Activated T-cell treated with anti-CD3 and anti-CD28 coated beads, Interleukin-2, amount 50 U/mL, for 24 hours (primary cell): ENCODE results near the gene CALN1.
"Not testable (repeated sequence)": the region's sequence is repeated elsewhere in the genome, so short reads cannot be mapped to it uniquely, and the experiment has no call there.

Source experiments
- DNase-seq: peaks from one replicate; pipeline ENCODE4 v3.0.0-alpha.2; 2020
- H3K27ac Mint-ChIP-seq: 2 replicates; pipeline ENCODE4 v1.8.0; 2020; ENCODE audit warnings: mild to moderate bottlenecking, mixed read lengths
- H3K27me3 Mint-ChIP-seq: 2 replicates; pipeline ENCODE4 v1.8.0; 2020; ENCODE audit warnings: mixed read lengths
- H3K36me3 Mint-ChIP-seq: 2 replicates; pipeline ENCODE4 v1.8.0; 2020; ENCODE audit warnings: low read depth, mixed read lengths
- H3K4me1 Mint-ChIP-seq: 2 replicates; pipeline ENCODE4 v1.8.0; 2020; ENCODE audit warnings: low read depth, mixed read lengths
- H3K4me3 Mint-ChIP-seq: 2 replicates; pipeline ENCODE4 v1.8.0; 2020; ENCODE audit warnings: mild to moderate bottlenecking, moderate library complexity, mixed read lengths
- H3K9me3 Mint-ChIP-seq: 2 replicates; pipeline ENCODE4 v1.8.0; 2020; ENCODE audit warnings: mixed read lengths

CALN1 gene

DNA sequence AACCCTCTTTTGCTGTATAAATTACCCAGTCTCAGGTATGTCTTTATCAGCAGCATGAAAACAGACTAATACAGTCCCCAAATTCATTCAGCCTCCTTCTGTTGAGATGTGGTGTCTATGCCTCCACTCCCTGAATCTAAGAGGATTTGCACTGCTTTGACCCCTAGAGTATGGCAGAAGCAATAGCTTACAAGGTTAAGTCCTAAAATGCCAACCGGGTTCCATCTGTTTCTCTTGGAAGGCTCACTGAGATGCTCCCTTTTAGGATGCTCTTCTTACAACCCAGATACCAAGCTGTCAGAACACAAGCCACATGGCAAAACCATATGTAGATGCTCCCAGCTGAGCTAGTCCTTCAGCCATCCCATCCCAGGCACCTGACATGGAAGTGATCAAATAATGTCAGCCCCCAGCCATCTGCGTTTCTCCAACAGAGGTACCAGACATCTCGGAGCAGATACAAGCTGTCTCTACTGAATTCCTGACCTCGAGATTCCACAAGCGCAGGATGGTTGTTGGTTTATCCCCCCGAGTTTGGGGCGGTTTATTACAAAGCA, 20.2 kb downstream of the CALN1 start:
- Mint-ChIP-seq H3K27me3 (no peaks in the 10 kb centered on the region), H3K9me3 (peaks cover 3% of the 10 kb centered on the region), H3K4me3 (no peak overlapping the region), H3K27ac (no peak overlapping the region), H3K4me1 (no peaks in the 10 kb centered on the region), H3K36me3 (no peaks in the 10 kb centered on the region)
- DNase-seq = no peak

DNA sequence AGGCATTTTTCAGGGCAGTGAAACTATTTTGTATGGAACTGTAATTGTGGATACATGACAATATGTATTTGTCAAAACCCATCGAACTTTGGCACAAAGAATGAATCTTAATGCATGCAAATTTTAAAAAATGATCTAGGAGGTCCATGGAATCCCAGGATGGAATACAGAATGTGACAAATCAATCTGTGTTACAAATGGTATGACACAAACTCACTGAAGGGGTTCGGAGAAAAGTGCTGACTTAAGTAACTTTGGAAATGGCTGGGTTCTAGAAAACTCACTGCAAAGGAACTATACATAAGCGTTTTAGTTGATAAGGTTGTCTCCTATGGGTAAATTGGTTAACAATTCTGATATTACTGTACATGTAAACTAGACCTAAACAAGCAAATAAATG, 26.0 kb downstream of the CALN1 start:
- H3K27me3 Mint-ChIP-seq = no peaks in the 10 kb centered on the region
- no peaks in the 10 kb centered on the region for H3K4me1 Mint-ChIP-seq
- no peak overlapping the region for H3K27ac Mint-ChIP-seq
- H3K36me3 Mint-ChIP-seq = no peaks in the 10 kb centered on the region
- no peak overlapping the region for H3K4me3 Mint-ChIP-seq
- DNase-seq = no peak
- H3K9me3 Mint-ChIP-seq = peaks cover 15% of the 10 kb centered on the region

DNA sequence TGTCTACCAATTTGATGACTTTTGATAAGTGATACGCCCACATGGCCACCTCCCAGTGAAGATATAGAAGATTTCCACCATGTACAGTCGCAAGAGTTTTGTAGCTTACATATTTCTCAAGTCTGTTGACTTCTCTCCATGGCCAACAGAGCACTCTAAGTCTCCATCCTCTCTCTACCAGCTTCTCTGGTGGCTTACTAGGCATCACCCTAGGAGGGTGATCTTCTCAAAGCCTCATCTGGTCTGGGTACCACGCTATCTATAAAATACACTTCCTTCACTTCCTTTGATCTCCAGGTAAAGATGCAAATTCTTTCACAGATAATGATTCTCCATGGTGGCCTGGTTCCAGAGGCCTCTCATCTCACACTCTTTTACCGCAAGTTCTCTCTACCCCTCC, 49.9 kb downstream of the CALN1 start:
- Mint-ChIP-seq H3K27me3 (no peaks in the 10 kb centered on the region), H3K9me3 (no peaks in the 10 kb centered on the region), H3K4me3 (no peak overlapping the region)

DNA sequence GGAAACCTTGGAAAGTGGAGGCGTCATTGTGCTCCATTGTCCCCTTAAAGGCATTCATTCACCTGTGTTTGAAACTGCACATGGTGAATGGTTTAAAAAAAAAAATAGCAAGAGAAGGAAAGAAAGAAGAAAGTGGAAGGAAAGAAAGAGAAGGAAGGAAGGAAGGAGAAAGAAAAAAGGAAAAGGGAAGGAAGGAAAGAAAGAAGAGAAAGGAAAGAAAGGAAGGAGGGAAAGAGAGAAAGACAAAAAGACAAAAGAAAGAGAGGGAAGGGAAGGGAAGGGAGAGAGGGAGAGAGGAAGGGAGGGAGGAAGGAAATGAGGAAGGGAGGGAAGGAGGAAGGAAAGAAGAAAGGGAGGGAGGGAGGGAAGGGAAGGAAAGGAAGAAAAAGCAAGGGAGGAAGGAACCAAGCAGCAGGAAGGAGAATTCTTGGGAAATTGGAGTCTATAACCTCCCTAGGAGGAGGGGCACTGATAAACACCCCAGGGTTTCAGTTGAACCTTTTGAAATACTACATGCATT, 66.9 kb downstream of the CALN1 start:
- Mint-ChIP-seq H3K4me3 (no peak overlapping the region), H3K36me3 (no peaks in the 10 kb centered on the region), H3K4me1 (no peaks in the 10 kb centered on the region), H3K27me3 (peaks cover 4% of the 10 kb centered on the region), H3K9me3 (no peaks in the 10 kb centered on the region), H3K27ac (no peak overlapping the region)
- DNase-seq = no peak

More for the DNA sequence above, 49.9 kb downstream of the CALN1 start:
- Mint-ChIP-seq H3K27ac (no peak overlapping the region), H3K4me1 (no peaks in the 10 kb centered on the region), H3K36me3 (no peaks in the 10 kb centered on the region)
- DNase-seq = no peak

DNA sequence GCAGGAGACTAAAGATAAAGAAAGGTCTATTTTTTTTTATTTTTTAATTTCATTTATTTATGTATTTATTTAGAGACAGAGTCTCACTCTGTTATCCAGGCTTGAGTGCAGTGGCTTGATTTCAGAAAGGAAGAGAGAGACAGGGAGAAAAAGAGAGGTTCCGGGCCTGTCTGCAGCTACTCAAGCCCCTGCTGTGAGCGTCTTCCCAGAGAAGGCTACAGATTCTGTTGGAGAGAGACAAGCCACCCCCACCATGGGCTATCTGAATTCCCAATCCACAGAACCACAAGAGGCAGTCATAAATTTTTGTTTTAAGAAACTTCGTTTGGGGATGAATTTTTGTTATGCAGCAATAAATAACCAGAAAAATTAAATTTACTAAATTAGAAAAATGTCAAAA, 68.1 kb downstream of the CALN1 start:
- no peak overlapping the region for H3K27ac Mint-ChIP-seq
- no peaks in the 10 kb centered on the region for H3K36me3 Mint-ChIP-seq
- no peaks in the 10 kb centered on the region for H3K4me1 Mint-ChIP-seq
- no peak for DNase-seq
- H3K27me3 Mint-ChIP-seq = peaks cover 4% of the 10 kb centered on the region
- peaks cover 3% of the 10 kb centered on the region for H3K9me3 Mint-ChIP-seq
- no peak overlapping the region for H3K4me3 Mint-ChIP-seq

DNA sequence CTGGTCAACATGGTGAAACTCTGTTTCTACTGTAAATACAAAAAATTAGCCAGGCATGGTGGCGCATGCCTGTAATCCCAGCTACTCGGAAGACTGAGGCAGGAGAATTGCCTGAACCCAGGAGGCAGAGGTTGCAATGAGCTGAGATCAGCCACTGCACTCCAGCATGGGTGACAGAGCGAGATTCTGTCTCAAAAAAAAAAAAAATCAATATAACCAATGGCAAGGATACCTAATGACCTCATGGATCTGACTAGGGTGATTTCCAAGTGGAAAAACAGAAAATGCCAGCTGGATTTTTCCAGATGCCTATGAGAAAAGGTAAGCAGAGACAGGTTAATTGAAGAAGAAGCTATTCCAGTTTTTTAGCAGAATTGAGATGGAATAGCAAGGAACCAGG, 68.8 kb downstream of the CALN1 start:
- H3K9me3 Mint-ChIP-seq, H3K27ac Mint-ChIP-seq, DNase-seq, H3K4me1 Mint-ChIP-seq, H3K27me3 Mint-ChIP-seq, H3K36me3 Mint-ChIP-seq, H3K4me3 Mint-ChIP-seq: not testable (repeated sequence)

DNA sequence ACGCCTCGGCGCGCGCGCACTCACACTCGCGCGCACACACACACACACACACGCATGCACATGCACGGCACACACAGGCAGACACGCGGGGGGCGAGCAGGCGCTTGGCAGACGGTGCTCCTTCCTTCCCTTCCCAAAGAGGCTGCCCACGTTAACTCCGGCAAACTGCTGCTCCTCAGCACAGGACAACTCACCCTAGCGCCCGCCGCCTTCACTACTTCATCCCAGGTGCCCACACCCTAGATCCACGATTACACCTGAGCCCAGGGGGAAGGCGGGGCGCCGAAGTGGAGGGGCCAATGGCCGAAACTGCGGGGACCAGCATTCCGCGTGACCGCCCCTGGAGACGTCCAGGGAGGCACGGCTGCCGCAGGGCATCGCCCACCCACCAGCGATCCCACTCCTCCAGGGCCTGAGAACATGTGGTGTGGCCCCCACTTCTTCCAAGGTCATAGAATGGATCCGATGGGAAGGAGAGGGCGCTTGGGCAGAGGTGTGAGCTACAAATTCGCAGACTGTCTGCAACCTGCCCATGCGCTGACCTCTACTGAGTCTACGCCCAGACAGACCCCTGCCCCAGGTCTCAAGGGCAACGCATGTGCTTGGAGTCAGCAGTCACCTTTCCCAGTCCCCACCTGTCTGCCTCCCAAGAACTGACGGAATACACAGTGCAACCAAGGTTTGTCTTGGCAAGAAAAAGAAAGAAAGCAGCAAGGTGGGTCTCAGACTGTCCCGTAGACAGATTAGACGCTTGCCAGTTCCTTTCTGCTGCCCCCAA, 74.6 kb downstream of the CALN1 start:
- DNase-seq = no peak
- Mint-ChIP-seq H3K4me3 (no peak overlapping the region), H3K9me3 (peaks cover 7% of the 10 kb centered on the region), H3K27ac (no peak overlapping the region), H3K27me3 (peaks cover 35% of the 10 kb centered on the region), H3K36me3 (no peaks in the 10 kb centered on the region), H3K4me1 (no peaks in the 10 kb centered on the region)

DNA sequence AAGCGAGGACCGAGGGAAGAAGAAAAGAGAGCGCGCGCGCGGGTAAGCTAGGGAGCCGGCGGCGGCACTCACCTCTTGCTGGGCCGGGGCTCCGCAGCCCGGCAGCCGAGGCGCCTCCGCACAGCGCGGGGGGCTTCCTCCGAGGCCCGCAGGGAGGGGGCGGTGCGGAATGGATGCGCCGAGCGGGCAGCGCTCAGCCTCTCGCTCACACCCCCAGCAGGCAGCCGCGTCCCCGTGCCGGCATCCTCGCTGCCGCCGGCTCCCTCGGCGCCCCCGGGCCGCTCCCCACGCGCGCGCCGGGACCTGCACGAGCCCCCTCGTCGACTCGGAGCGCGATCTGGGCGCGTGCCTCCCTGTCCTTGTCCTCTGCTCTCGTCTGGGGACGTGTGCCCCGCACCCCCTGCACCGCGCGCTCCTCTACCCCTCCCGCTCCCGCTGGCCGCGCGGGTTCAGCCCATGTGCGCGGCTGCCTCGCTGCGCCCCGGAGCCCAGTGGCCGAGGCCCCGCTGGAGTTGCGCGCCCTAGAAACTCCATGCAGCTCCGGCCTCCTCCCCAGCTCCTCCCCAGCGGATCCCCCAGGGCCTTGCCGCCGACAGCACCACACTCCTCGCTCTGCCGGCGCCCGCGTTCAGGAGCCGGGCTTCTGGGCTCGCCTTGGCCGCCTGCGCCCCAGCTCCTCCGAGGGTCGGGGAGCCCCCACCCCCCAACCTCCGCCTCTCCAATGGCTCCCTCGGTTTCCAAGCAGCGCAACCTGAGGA, 75.3 kb downstream of the CALN1 start:
- Mint-ChIP-seq H3K4me3 (no peak overlapping the region), H3K36me3 (no peaks in the 10 kb centered on the region), H3K4me1 (no peaks in the 10 kb centered on the region), H3K9me3 (peaks cover 7% of the 10 kb centered on the region), H3K27ac (no peak overlapping the region), H3K27me3 (peaks cover 35% of the 10 kb centered on the region)
- DNase-seq = no peak

DNA sequence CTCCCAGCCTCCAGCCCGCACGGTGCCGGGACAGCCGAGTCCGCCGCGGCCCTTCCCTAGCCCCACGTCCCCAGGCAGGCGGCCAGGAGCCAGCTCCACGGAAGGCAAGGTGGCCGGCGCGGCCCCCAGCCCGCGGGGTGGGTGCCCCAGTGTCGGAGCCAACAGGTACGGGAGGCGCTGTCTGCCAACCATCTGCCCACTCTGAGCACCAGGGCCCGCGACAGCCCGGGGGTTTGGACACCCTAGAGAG, 75.8 kb downstream of the CALN1 start:
- Mint-ChIP-seq H3K27me3 (peaks cover 35% of the 10 kb centered on the region), H3K9me3 (peaks cover 7% of the 10 kb centered on the region), H3K36me3 (no peaks in the 10 kb centered on the region), H3K4me3 (no peak overlapping the region), H3K27ac (no peak overlapping the region), H3K4me1 (no peaks in the 10 kb centered on the region)
- DNase-seq = no peak

DNA sequence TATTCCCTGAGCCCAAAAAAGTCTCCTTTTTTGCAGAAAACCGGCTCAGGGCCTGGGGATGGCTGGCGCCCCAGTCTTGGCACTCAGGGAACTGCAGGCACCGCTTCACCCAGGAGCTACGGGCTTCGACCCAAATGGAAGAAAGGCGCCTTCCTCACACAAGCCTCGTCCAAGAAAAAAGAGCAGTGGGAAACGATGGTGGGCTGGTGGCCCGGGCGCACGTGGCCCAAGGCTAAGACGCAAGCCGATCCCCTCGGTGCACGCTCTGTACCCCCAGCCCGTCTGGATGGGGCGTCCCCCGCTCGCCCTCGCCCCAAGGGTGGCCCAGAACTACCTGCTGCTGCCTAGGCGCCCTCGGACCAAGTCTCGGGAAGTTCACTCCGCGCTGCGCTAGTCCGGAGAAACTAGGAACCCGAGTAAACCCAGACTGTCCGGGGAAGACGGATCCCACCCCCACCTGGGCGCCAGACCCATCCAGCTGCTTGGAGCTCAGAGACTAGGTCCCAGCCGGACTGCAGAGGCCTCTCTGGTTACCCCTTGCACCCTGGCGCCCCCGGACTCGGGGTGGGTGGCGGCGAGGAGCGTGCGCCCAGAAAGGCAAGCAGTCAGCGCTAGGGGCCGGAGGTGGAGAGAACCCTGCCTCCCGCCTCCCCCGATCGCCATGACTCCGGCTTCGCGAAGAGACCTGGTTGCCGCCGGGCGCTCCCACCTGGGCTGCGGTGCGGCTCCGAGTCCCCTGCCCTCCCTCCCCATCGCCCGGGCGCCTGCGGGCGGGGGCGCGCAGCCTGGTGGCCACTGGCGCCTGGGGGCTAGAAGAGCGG, 76.4 kb downstream of the CALN1 start:
- Mint-ChIP-seq H3K36me3 (no peaks in the 10 kb centered on the region), H3K27me3 (peaks cover 35% of the 10 kb centered on the region)

DNA sequence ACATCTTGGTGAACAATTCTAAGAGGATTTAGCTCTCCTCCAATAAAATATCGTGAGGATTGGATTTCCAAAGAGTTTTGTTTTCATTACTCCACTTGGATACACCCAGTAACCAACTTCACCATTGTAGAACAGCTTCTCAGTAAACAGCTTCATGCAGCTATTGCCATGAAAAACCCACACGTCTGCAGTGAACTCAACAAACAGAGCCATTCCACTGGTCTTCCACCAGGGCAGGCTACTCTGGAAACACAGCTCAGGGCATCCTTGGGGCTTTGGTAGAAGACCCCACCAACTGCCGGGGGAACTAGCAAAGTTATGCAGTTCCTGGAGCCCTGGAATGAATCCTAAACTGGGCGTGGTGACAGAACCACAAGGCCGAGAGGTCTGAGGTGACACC, 77.4 kb downstream of the CALN1 start:
- Mint-ChIP-seq H3K27ac (no peak overlapping the region), H3K36me3 (no peaks in the 10 kb centered on the region), H3K27me3 (peaks cover 35% of the 10 kb centered on the region), H3K4me3 (no peak overlapping the region), H3K4me1 (no peaks in the 10 kb centered on the region), H3K9me3 (peaks cover 9% of the 10 kb centered on the region)
- no peak for DNase-seq

More for the DNA sequence above, 76.4 kb downstream of the CALN1 start:
- no peak for DNase-seq
- Mint-ChIP-seq H3K9me3 (peaks cover 9% of the 10 kb centered on the region), H3K4me3 (no peak overlapping the region), H3K27ac (no peak overlapping the region), H3K4me1 (no peaks in the 10 kb centered on the region)

DNA sequence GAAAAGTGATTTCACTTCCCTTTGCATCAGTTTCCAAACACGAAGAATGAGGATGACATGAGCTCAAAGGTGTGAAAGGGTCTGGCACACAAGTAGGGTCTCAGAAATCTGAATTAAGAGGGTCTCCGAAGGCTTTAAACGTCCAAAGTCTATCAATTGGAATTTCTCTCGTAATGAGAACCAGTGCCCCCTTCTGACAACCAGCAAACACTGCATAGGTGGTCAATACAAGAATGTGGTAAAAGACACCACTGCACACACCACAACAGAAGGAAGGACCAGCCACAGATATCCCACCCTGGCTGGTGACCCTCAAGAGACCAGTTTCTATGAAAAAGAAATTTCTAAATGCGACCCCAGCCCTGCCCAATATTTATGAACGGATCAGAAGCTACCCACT, 78.1 kb downstream of the CALN1 start:
- DNase-seq = no peak
- Mint-ChIP-seq H3K4me3 (no peak overlapping the region), H3K4me1 (no peaks in the 10 kb centered on the region), H3K9me3 (peaks cover 9% of the 10 kb centered on the region), H3K27ac (no peak overlapping the region), H3K36me3 (no peaks in the 10 kb centered on the region), H3K27me3 (peaks cover 35% of the 10 kb centered on the region)

DNA sequence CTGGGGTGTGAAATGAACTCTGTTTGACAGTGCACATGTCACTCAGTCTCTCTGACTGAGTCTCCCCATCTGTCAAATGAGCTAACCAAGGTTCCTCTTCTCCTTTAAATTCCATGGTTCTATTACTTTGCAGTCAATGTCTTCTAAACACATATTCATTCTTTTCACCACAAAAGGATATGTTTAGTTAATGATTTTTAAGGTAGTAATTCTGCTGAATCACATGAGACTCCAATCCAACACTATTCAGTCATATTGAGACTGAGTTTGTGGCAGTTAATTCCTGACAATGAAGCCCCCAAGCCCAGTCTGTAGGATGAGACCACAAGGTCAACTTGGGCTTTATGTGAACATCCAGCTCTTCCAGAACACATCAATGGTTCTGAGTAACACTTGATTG, 85.3 kb downstream of the CALN1 start:
- no peak for DNase-seq
- Mint-ChIP-seq H3K4me1 (no peaks in the 10 kb centered on the region), H3K9me3 (peaks cover 5% of the 10 kb centered on the region), H3K27me3 (no peaks in the 10 kb centered on the region), H3K36me3 (no peaks in the 10 kb centered on the region), H3K4me3 (no peak overlapping the region), H3K27ac (no peak overlapping the region)

DNA sequence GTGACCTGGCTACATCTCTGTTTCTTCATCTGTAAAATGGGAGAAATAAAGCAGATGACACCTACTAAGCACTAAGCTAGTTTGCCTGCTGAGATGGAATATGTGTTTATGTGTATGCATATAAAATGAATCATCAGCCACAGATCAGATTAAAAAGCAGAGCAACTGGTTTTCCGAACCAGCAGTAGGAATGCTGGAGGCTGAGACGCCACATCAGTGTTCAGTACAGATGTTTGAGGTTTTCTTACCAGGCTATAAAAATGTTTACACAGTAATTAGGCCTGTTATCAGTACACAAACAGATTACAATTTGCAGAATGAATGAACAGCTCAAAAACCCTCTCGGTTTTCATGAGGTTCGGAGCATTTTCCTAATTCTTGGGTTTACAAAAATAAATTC, 85.8 kb downstream of the CALN1 start:
- DNase-seq = no peak
- Mint-ChIP-seq H3K4me3 (no peak overlapping the region), H3K4me1 (no peaks in the 10 kb centered on the region), H3K27ac (no peak overlapping the region), H3K27me3 (no peaks in the 10 kb centered on the region), H3K9me3 (peaks cover 5% of the 10 kb centered on the region), H3K36me3 (no peaks in the 10 kb centered on the region)
